GM15510 (cell line): ENCODE results near the gene ELK4.
A peak's percentile ranks its signal among the peaks of the same experiment; 100 is the strongest.

ENCODE experiments used
- POLR2A ChIP-seq: IDR thresholded peaks from 3 replicates; pipeline ENCODE4 v1.6.1; 2011; ENCODE audit warnings: borderline replicate concordance; ENCODE audit not compliant: insufficient read length; ENCODE audit errors: extremely low read depth

ELK4 gene

GRCh38 chr1:205631768-205632668, at the start of gene ELK4:
TSS of gene ELK4 (minus strand) at chr1:205632011. CDS start at chr1:205623882, 8,129 bp downstream.
- peak; percentile 86 for TF ChIP-seq POLR2A

GRCh38 chr1:205681364-205681763, 49.6 kb upstream of the ELK4 start:
- TF ChIP-seq POLR2A: no peak

GRCh38 chr1:205680073-205680851, 48.5 kb upstream of the ELK4 start, which contains the start of gene SLC45A3:
TSS of gene SLC45A3 (minus strand) at chr1:205680509. CDS start at chr1:205664656, 15,853 bp downstream.
- no peak for TF ChIP-seq POLR2A

- TF ChIP-seq POLR2A: no peak
Measured at GRCh38 chr1:205678286-205679111, 46.7 kb upstream of the ELK4 start.

GRCh38 chr1:205677167-205677566, 45.4 kb upstream of the ELK4 start:
- no peak for TF ChIP-seq POLR2A

GRCh38 chr1:205676597-205676996, 44.8 kb upstream of the ELK4 start:
- TF ChIP-seq POLR2A: no peak

- no peak for TF ChIP-seq POLR2A
Measured at GRCh38 chr1:205676002-205676401, 44.2 kb upstream of the ELK4 start.

GRCh38 chr1:205675247-205675646, 43.4 kb upstream of the ELK4 start:
- no peak for TF ChIP-seq POLR2A

GRCh38 chr1:205672970-205673369, 41.2 kb upstream of the ELK4 start:
- TF ChIP-seq POLR2A: no peak

GRCh38 chr1:205672395-205672889, 40.6 kb upstream of the ELK4 start:
- TF ChIP-seq POLR2A: no peak

- no peak for TF ChIP-seq POLR2A
Measured at GRCh38 chr1:205670611-205671430, 39.0 kb upstream of the ELK4 start.

- TF ChIP-seq POLR2A: no peak
Measured at GRCh38 chr1:205670150-205670446, 38.3 kb upstream of the ELK4 start.

GRCh38 chr1:205669341-205670149, 37.7 kb upstream of the ELK4 start:
- peak; percentile 9 for TF ChIP-seq POLR2A
